HepG2 (cell line): ENCODE data around the gene FAM3D. TPM values are rescaled to one million over a fixed set of nuclear protein-coding genes. Genes with fewer than 3 reads are reported as not detected.

ENCODE experiments used
- ATAC-seq: fragments of 200-7000 bp; cut with Tn5 transposase; 3 replicates; pipeline ENCODE4 v1.9.1; 2020; ENCODE audit warnings: mild to moderate bottlenecking, moderate library complexity
- BruUV-seq: library from RNA; stranded (reverse); fragments of 400-500 nt; replicated peaks from 2 replicates; lab custom pipeline; 2021; lab: Mats Ljungman, UMichigan
- CTCF ChIA-PET: fragments of 300-600 bp; formaldehyde crosslinking; extraction: SDS; loops from one replicate; lab custom pipeline; 2021; ENCODE audit warnings: low total read pairs, inconsistent platforms, low intra/inter-chr PET ratio; lab: Yijun Ruan, JAX
- POLR2A ChIA-PET: fragments of 350-600 bp; sonication (Branson Sonifier 250); formaldehyde crosslinking; loops from one replicate; lab custom pipeline; 2020; ENCODE audit warnings: antibody characterized with exemption, inconsistent platforms; lab: Yijun Ruan, JAX
- DNase-seq: peaks from one replicate; pipeline ENCODE4 v3.0.0-alpha.2; 2015; ENCODE audit warnings: low spot score
- FAIRE-seq: peaks from 3 replicates; lab custom pipeline; 2011; peaks lifted over from hg19 to GRCh38; lab: Jason Lieb, UNC
- H2AFZ ChIP-seq: one replicate; pipeline ENCODE4 v1.6.1; 2011; ENCODE audit warnings: low read length, inconsistent platforms
- H3K27ac ChIP-seq: fragments of 300-600 bp; 3 replicates; pipeline ENCODE4 v1.8.0; 2011; ENCODE audit warnings: mixed run types, mild to moderate bottlenecking, mixed read lengths, low read length, inconsistent platforms; ENCODE audit not compliant: insufficient read depth; ENCODE audit errors: extremely low read length
- H3K27me3 ChIP-seq, 2 experiments: fragments of 200-600 bp in 1 of 2; 2 replicates in 1 of 2; 3 replicates in 1 of 2; pipeline versions ENCODE4 v1.6.0 to v1.8.0; 2011; ENCODE audit warnings: low read length in 2 of 2, mild to moderate bottlenecking in 2 of 2, moderate library complexity in 2 of 2, inconsistent platforms in 1 of 2; ENCODE audit not compliant: insufficient read depth in 2 of 2, control insufficient read depth in 1 of 2
- H3K36me3 ChIP-seq, 2 experiments: fragments of 200-600 bp in 1 of 2; replicated peaks in 1 of 2; 2 replicates in 1 of 2; 3 replicates in 1 of 2; pipeline versions ENCODE4 v1.5.1 to v1.8.0; 2011; ENCODE audit warnings: low read length in 2 of 2, inconsistent platforms in 1 of 2; ENCODE audit not compliant: insufficient read depth in 2 of 2, control insufficient read depth in 1 of 2
- H3K4me1 ChIP-seq: 2 replicates; pipeline ENCODE4 v1.5.1; 2012; ENCODE audit warnings: low read length, inconsistent platforms; ENCODE audit not compliant: insufficient read depth
- H3K4me2 ChIP-seq: 2 replicates; pipeline ENCODE4 v1.6.0; 2011; ENCODE audit warnings: low read depth, low read length, inconsistent platforms
- H3K4me3 ChIP-seq, 3 experiments: fragments of 200-600 bp in 1 of 3; sonication (generic), shearing (Covaris generic) in 1 of 3; replicated peaks in 1 of 3; 2 replicates each; pipeline ENCODE4 v1.5.1; 2011 to 2016; ENCODE audit warnings: low read length in 3 of 3, inconsistent platforms in 2 of 3, low read depth in 2 of 3, mild to moderate bottlenecking in 2 of 3, control low read depth in 1 of 3, mixed read lengths in 1 of 3; ENCODE audit not compliant: insufficient read depth in 1 of 3
- H3K79me2 ChIP-seq: one replicate; pipeline ENCODE4 v1.6.1; 2011; ENCODE audit warnings: low read length, inconsistent platforms; ENCODE audit not compliant: insufficient read depth
- H3K9ac ChIP-seq: 2 replicates; pipeline ENCODE4 v1.6.0; 2011; ENCODE audit warnings: mild to moderate bottlenecking, low read depth, low read length, inconsistent platforms; ENCODE audit not compliant: insufficient read depth
- H3K9me3 ChIP-seq: 2 replicates; pipeline ENCODE4 v1.5.1; 2012; ENCODE audit warnings: mild to moderate bottlenecking, low read length
- H4K20me1 ChIP-seq: 2 replicates; pipeline ENCODE4 v1.6.0; 2011; ENCODE audit warnings: inconsistent platforms, mild to moderate bottlenecking, low read length, moderate library complexity; ENCODE audit not compliant: insufficient read depth
- PTBP1 ChIP-seq: fragments of 200-400 bp; formaldehyde crosslinking; IDR thresholded peaks from 2 replicates; pipeline ENCODE4 v1.6.1; 2018; ENCODE audit warnings: low read length, low read depth; ENCODE audit not compliant: poor library complexity, severe bottlenecking
- RAD21 ChIP-seq: fragments of 450-650 bp; formaldehyde crosslinking; IDR thresholded peaks from 2 replicates; pipeline ENCODE4 v1.5.0; 2020; ENCODE audit warnings: mild to moderate bottlenecking
- ZFP1 ChIP-seq: IDR thresholded peaks from 2 replicates; pipeline ENCODE4 v1.6.1; 2016
- ZNF558 ChIP-seq: sonication (generic); formaldehyde crosslinking; IDR thresholded peaks from 2 replicates; pipeline ENCODE4 v1.9.0; 2022; ENCODE audit warnings: mild to moderate bottlenecking, missing genetic modification reagents, borderline replicate concordance
- WGBS: methylation state at CpG from one replicate; pipeline ENCODE4 v1.1.6; 2017; ENCODE audit warnings: low lambda C conversion rate; 5-methylcytosine and 5-hydroxymethylcytosine counted together
- in situ Hi-C: cut with HindIII; loops from 2 replicates; pipeline ENCODE4 v1.10.0; 2017; ENCODE audit warnings: low pct_unique_long_range_greater_than_20kb; ENCODE audit not compliant: extremely low pct_ligation_motif_present
- intact Hi-C: fragments of 100-400 bp; cut with micrococcal nuclease; formaldehyde crosslinking; loops from one replicate; pipeline ENCODE4 v1.10.0; 2022; ENCODE audit not compliant: unreplicated experiment
- polyA plus RNA-seq, 8 experiments: library from polyadenylated mRNA; depleted of rRNA in 3 of 8; stranded (reverse) in 7 of 8; unstranded in 1 of 8; fragments of >200 nt; fragmentation: Illumina TruSeq in 4 of 8; extraction: Trizol in 4 of 8; gene quantifications; 2 replicates each; pipeline versions ENCODE4 v1.2.1 to v1.2.3, GENCODE V29; 2011 to 2016; ENCODE audit warnings: low read depth in 4 of 8, missing spikeins in 1 of 8, mixed read lengths in 1 of 8; ENCODE audit not compliant: insufficient read depth in 1 of 8
- total RNA-seq, 5 experiments: library from RNA; depleted of rRNA; stranded (reverse); fragments of >200 nt; fragmentation: Illumina TruSeq; extraction: Trizol; gene quantifications; 2 replicates each; pipeline ENCODE4 v1.2.3, GENCODE V29; 2016; ENCODE audit warnings: low read depth in 1 of 5
- TF ChIP-seq, protein P1 (sequence below): sonication (generic); formaldehyde crosslinking; IDR thresholded peaks from 2 replicates; pipeline ENCODE4 v1.9.0; 2021; ENCODE audit warnings: missing genetic modification reagents, mild to moderate bottlenecking, borderline replicate concordance
- TF ChIP-seq, protein P2 (sequence below): sonication (generic); formaldehyde crosslinking; IDR thresholded peaks from 2 replicates; pipeline ENCODE4 v1.8.0; 2022; ENCODE audit warnings: missing genetic modification reagents, mild to moderate bottlenecking, inconsistent platforms, borderline replicate concordance
- TF ChIP-seq, protein P3 (sequence below): sonication (generic); formaldehyde crosslinking; IDR thresholded peaks from 2 replicates; pipeline ENCODE4 v1.4.0; 2020; ENCODE audit warnings: missing genetic modification reagents, borderline replicate concordance

FAM3D gene
- total and polyA plus RNA-seq, 2 of the 13 experiments (the other 11 are each of a cell fraction or from before 2014, with no cell fraction given) = not detected

DNA sequence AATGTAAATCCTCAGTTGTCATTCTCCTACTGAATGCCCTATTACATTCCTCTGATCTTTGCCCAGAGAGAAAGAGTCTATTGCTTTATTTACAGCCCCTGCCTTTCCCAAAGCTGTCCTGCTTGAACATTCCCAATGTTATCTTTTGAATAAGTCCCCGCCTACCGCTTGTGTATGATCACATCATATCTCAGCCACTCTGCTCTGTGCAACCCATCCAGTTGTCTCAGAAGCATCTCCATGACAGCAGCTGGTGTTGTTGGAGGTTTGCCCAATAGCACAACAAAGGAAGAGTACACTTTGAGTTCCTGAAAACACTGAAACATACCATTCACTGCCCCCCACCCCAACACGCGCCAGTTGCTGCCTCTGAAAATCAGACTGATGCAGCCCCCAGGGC is 22.0 kb upstream of the FAM3D start:
- POLR2A ChIA-PET = no interaction called here
- TF ChIP-seq ZFP1 (CRISPR knock-in tag) (no peak), PTBP1 (no peak), RAD21 (CRISPR knock-in tag) (no peak), ZNF558 (CRISPR knock-in tag) (no peak)
- TF ChIP-seq, protein P1, sequence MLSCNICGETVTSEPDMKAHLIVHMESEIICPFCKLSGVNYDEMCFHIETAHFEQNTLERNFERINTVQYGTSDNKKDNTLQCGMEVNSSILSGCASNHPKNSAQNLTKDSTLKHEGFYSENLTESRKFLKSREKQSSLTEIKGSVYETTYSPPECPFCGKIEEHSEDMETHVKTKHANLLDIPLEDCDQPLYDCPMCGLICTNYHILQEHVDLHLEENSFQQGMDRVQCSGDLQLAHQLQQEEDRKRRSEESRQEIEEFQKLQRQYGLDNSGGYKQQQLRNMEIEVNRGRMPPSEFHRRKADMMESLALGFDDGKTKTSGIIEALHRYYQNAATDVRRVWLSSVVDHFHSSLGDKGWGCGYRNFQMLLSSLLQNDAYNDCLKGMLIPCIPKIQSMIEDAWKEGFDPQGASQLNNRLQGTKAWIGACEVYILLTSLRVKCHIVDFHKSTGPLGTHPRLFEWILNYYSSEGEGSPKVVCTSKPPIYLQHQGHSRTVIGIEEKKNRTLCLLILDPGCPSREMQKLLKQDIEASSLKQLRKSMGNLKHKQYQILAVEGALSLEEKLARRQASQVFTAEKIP (CRISPR knock-in tag) = no peak
- TF ChIP-seq, protein P2, sequence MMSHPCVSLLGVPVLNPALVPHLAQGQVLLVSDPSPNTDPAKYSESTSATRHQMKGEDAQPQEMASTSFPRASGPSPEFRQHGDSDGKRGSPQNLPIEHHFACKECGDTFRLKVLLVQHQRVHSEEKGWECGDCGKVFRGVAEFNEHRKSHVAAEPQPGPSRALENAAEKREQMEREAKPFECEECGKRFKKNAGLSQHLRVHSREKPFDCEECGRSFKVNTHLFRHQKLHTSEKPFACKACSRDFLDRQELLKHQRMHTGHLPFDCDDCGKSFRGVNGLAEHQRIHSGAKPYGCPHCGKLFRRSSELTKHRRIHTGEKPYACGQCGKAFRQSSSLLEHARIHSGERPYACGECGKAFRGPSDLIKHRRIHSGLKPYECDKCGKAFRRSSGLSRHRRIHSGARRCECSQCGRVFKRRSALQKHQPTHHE (CRISPR knock-in tag) = no peak
- TF ChIP-seq, protein P3, sequence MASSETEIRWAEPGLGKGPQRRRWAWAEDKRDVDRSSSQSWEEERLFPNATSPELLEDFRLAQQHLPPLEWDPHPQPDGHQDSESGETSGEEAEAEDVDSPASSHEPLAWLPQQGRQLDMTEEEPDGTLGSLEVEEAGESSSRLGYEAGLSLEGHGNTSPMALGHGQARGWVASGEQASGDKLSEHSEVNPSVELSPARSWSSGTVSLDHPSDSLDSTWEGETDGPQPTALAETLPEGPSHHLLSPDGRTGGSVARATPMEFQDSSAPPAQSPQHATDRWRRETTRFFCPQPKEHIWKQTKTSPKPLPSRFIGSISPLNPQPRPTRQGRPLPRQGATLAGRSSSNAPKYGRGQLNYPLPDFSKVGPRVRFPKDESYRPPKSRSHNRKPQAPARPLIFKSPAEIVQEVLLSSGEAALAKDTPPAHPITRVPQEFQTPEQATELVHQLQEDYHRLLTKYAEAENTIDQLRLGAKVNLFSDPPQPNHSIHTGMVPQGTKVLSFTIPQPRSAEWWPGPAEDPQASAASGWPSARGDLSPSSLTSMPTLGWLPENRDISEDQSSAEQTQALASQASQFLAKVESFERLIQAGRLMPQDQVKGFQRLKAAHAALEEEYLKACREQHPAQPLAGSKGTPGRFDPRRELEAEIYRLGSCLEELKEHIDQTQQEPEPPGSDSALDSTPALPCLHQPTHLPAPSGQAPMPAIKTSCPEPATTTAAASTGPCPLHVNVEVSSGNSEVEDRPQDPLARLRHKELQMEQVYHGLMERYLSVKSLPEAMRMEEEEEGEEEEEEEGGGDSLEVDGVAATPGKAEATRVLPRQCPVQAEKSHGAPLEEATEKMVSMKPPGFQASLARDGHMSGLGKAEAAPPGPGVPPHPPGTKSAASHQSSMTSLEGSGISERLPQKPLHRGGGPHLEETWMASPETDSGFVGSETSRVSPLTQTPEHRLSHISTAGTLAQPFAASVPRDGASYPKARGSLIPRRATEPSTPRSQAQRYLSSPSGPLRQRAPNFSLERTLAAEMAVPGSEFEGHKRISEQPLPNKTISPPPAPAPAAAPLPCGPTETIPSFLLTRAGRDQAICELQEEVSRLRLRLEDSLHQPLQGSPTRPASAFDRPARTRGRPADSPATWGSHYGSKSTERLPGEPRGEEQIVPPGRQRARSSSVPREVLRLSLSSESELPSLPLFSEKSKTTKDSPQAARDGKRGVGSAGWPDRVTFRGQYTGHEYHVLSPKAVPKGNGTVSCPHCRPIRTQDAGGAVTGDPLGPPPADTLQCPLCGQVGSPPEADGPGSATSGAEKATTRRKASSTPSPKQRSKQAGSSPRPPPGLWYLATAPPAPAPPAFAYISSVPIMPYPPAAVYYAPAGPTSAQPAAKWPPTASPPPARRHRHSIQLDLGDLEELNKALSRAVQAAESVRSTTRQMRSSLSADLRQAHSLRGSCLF (CRISPR knock-in tag) = no peak
- no peaks in the 10 kb centered on the region for H3K36me3 ChIP-seq
- intact Hi-C loops = no loop called here
- H3K27me3 ChIP-seq = no peaks in the 10 kb centered on the region
- H3K4me3 ChIP-seq = no peak overlapping the region
- no peak for DNase-seq
- in situ Hi-C loops = no loop called here
- no peak overlapping the region for H3K27ac ChIP-seq
- FAIRE-seq = no peak
- no peak overlapping the region for H3K9ac ChIP-seq
- WGBS = 10% methylated on average over 4 of the region's 4 CpGs
- H3K4me1 ChIP-seq = no peaks in the 10 kb centered on the region
- H3K79me2 ChIP-seq = no peaks in the 10 kb centered on the region
- BruUV-seq = no TSS peak
- no peak overlapping the region for H2AFZ ChIP-seq
- ATAC-seq = no peak
- H3K9me3 ChIP-seq = peaks cover 37% of the 10 kb centered on the region
- CTCF ChIA-PET = no interaction called here
- no peaks in the 10 kb centered on the region for H4K20me1 ChIP-seq
- H3K4me2 ChIP-seq = no peak overlapping the region
